Measurements from ENCODE around the gene PHF24.

PHF24 gene

GRCh38 chr9:34958411-34958982, 412 bp downstream of the PHF24 start:
- H3K4me1 ChIP-seq = peaks cover 0 to 27% (median 7%) of the 10 kb centered on the region in 10 experiments; a peak in 13 of 20 replicates
- no peak overlapping the region for H3K27ac ChIP-seq
- peak overlapping the region; percentile 46 to 77 (median 67) for H3K9ac ChIP-seq
- peak overlapping the region; percentile 61 to 79 (median 70) for H3K4me3 ChIP-seq
- H3K9me3 ChIP-seq (replicated peaks in 1 of 11) = no peaks in the 10 kb centered on the region
- no peaks in the 10 kb centered on the region for H3K36me3 ChIP-seq
- H3K27me3 ChIP-seq = peaks cover 30 to 45% (median 41%) of the 10 kb centered on the region in 11 experiments
- no peak for TF ChIP-seq Cebpa-rat (IDR thresholded peaks at IDR 0.05)
- H3K4me2 ChIP-seq = peak overlapping the region; percentile 89 to 97 (median 94)
- peaks cover 0 to 8% (median 0%) of the 10 kb centered on the region in 11 experiments; a peak in 2 of 22 replicates for H4K20me1 ChIP-seq

- Histone ChIP-seq H3K36me3 (no peaks in the 10 kb centered on the region), H3K27me3 (peaks cover 30 to 45% (median 41%) of the 10 kb centered on the region in 11 experiments), H3K4me3 (no peak overlapping the region), H3K9ac (no peak overlapping the region), H4K20me1 (peaks cover 0 to 8% (median 0%) of the 10 kb centered on the region in 11 experiments; a peak in 2 of 22 replicates), H3K4me1 (peaks cover 0 to 27% (median 7%) of the 10 kb centered on the region in 10 experiments; a peak in 13 of 20 replicates), H3K27ac (no peak overlapping the region), H3K9me3 (replicated peaks in 1 of 11) (no peaks in the 10 kb centered on the region), H3K4me2 (0 out of 22 replicates have a peak overlapping the region, but pooled peaks of 1 of the 11 experiments have one; percentile 1)
- TF ChIP-seq Cebpa-rat (IDR thresholded peaks at IDR 0.05) = no peak
These were observed 1.4 kb downstream of the PHF24 start for GRCh38 chr9:34959461-34959860.

GRCh38 chr9:34961574-34962490, 3.7 kb downstream of the PHF24 start:
- H3K9me3 ChIP-seq (replicated peaks in 1 of 11) = no peaks in the 10 kb centered on the region
- H3K4me2 ChIP-seq = peak overlapping the region in 4 of 11 experiments; percentile 29 to 65 (median 54); a peak in 7 of 22 replicates
- peaks cover 0 to 27% (median 7%) of the 10 kb centered on the region in 10 experiments; a peak in 13 of 20 replicates for H3K4me1 ChIP-seq
- H3K36me3 ChIP-seq = no peaks in the 10 kb centered on the region
- no peak overlapping the region for H3K27ac ChIP-seq
- H3K4me3 ChIP-seq = no peak overlapping the region
- H4K20me1 ChIP-seq = peaks cover 0 to 8% (median 0%) of the 10 kb centered on the region in 11 experiments; a peak in 2 of 22 replicates
- no peak for TF ChIP-seq Cebpa-rat (IDR thresholded peaks at IDR 0.05)
- no peak overlapping the region for H3K9ac ChIP-seq
- H3K27me3 ChIP-seq = peaks cover 29 to 39% (median 35%) of the 10 kb centered on the region in 11 experiments

GRCh38 chr9:34962546-34962945, 4.5 kb downstream of the PHF24 start:
- Histone ChIP-seq H4K20me1 (peaks cover 0 to 8% (median 0%) of the 10 kb centered on the region in 11 experiments; a peak in 2 of 22 replicates), H3K36me3 (no peaks in the 10 kb centered on the region), H3K9ac (no peak overlapping the region), H3K4me1 (peaks cover 0 to 22% (median 6%) of the 10 kb centered on the region in 10 experiments; a peak in 13 of 20 replicates), H3K27me3 (peaks cover 22 to 32% (median 28%) of the 10 kb centered on the region in 11 experiments), H3K4me3 (no peak overlapping the region), H3K4me2 (peak overlapping the region in 2 of 11 experiments; percentile 52 to 56; a peak in 2 of 22 replicates), H3K9me3 (replicated peaks in 1 of 11) (no peaks in the 10 kb centered on the region), H3K27ac (no peak overlapping the region)
- TF ChIP-seq Cebpa-rat (IDR thresholded peaks at IDR 0.05) = no peak

GRCh38 chr9:34963552-34963951, 5.5 kb downstream of the PHF24 start:
- no peak overlapping the region for H3K4me3 ChIP-seq
- H3K4me2 ChIP-seq = no peak overlapping the region
- H4K20me1 ChIP-seq = peaks cover 0 to 6% (median 0%) of the 10 kb centered on the region in 11 experiments; a peak in 1 of 22 replicates
- no peak for TF ChIP-seq Cebpa-rat (IDR thresholded peaks at IDR 0.05)
- no peaks in the 10 kb centered on the region for H3K9me3 ChIP-seq (replicated peaks in 1 of 11)
- H3K36me3 ChIP-seq = no peaks in the 10 kb centered on the region
- H3K27ac ChIP-seq = no peak overlapping the region
- H3K9ac ChIP-seq = no peak overlapping the region
- H3K4me1 ChIP-seq = peaks cover 0 to 20% (median 2%) of the 10 kb centered on the region in 10 experiments; a peak in 13 of 20 replicates
- H3K27me3 ChIP-seq = peaks cover 12 to 22% (median 18%) of the 10 kb centered on the region in 11 experiments

GRCh38 chr9:34964458-34964857, 6.4 kb downstream of the PHF24 start:
- Histone ChIP-seq H3K9me3 (replicated peaks in 1 of 11) (no peaks in the 10 kb centered on the region), H3K4me2 (no peak overlapping the region), H3K36me3 (no peaks in the 10 kb centered on the region), H3K27me3 (peaks cover 5 to 13% (median 9%) of the 10 kb centered on the region in 11 experiments; a peak in 21 of 22 replicates), H3K4me1 (peaks cover 0 to 20% (median 0%) of the 10 kb centered on the region in 10 experiments; a peak in 8 of 20 replicates), H3K9ac (no peak overlapping the region), H4K20me1 (no peaks in the 10 kb centered on the region), H3K27ac (no peak overlapping the region), H3K4me3 (no peak overlapping the region)
- no peak for TF ChIP-seq Cebpa-rat (IDR thresholded peaks at IDR 0.05)

- H3K4me3 ChIP-seq = no peak overlapping the region
- H4K20me1 ChIP-seq = no peaks in the 10 kb centered on the region
- H3K4me1 ChIP-seq = no peaks in the 10 kb centered on the region
- no peaks in the 10 kb centered on the region for H3K36me3 ChIP-seq
- no peak overlapping the region for H3K4me2 ChIP-seq
- H3K27ac ChIP-seq = no peak overlapping the region
- no peak for TF ChIP-seq Cebpa-rat (IDR thresholded peaks at IDR 0.05)
- no peak overlapping the region for H3K9ac ChIP-seq
- no peaks in the 10 kb centered on the region for H3K27me3 ChIP-seq
- no peaks in the 10 kb centered on the region for H3K9me3 ChIP-seq (replicated peaks in 1 of 11)
These were observed 13.2 kb downstream of the PHF24 start for GRCh38 chr9:34971146-34971811.

- Histone ChIP-seq H4K20me1 (no peaks in the 10 kb centered on the region), H3K36me3 (no peaks in the 10 kb centered on the region), H3K9me3 (replicated peaks in 1 of 11) (no peaks in the 10 kb centered on the region), H3K27me3 (no peaks in the 10 kb centered on the region), H3K4me2 (no peak overlapping the region), H3K4me3 (no peak overlapping the region), H3K4me1 (peaks cover 0 to 3% (median 0%) of the 10 kb centered on the region in 10 experiments; a peak in 5 of 20 replicates), H3K27ac (no peak overlapping the region), H3K9ac (no peak overlapping the region)
- TF ChIP-seq Cebpa-rat (IDR thresholded peaks at IDR 0.05) = no peak
These were observed 16.6 kb downstream of the PHF24 start for GRCh38 chr9:34974664-34975063.
